ENCODE results near the gene GRID1.
A peak's percentile ranks its signal among the peaks of the same experiment; 100 is the strongest.

GRID1 gene

GRCh38 chr10:86342111-86342863 is 24.3 kb downstream of the GRID1 start:
- in situ Hi-C loops (cut with HindIII; ENCODE audit: low pct_unique_long_range_greater_than_20kb, low sequenced_read_pairs): no loop called here

GRCh38 chr10:86341361-86341811 is 25.2 kb downstream of the GRID1 start:
- DNase-seq (ENCODE audit: low read depth in 1 of 2, low spot score in 1 of 2): no peak
- in situ Hi-C loops (cut with HindIII; ENCODE audit: low pct_unique_long_range_greater_than_20kb, low sequenced_read_pairs): no loop called here
- TF ChIP-seq JUND (IDR thresholded peaks at IDR 0.05; ENCODE audit: low read depth): no peak

More at GRCh38 chr10:86342111-86342863, 24.3 kb downstream of the GRID1 start:
- DNase-seq (ENCODE audit: low read depth in 1 of 2, low spot score in 1 of 2): no peak
- no peak for TF ChIP-seq JUND (IDR thresholded peaks at IDR 0.05; ENCODE audit: low read depth)

- no peak for TF ChIP-seq JUND (IDR thresholded peaks at IDR 0.05; ENCODE audit: low read depth)
- no peak for DNase-seq (ENCODE audit: low read depth in 1 of 2, low spot score in 1 of 2)
- in situ Hi-C loops (cut with HindIII; ENCODE audit: low pct_unique_long_range_greater_than_20kb, low sequenced_read_pairs): no loop called here
Measured at GRCh38 chr10:86340991-86341260, 25.7 kb downstream of the GRID1 start.

GRCh38 chr10:86340176-86340990 is 26.2 kb downstream of the GRID1 start:
- in situ Hi-C loops (cut with HindIII; ENCODE audit: low pct_unique_long_range_greater_than_20kb, low sequenced_read_pairs): no loop called here
- no peak for TF ChIP-seq JUND (IDR thresholded peaks at IDR 0.05; ENCODE audit: low read depth)
- no peak for DNase-seq (ENCODE audit: low read depth in 1 of 2, low spot score in 1 of 2)

- TF ChIP-seq JUND (IDR thresholded peaks at IDR 0.05; ENCODE audit: low read depth): no peak
- no peak for DNase-seq (ENCODE audit: low read depth in 1 of 2, low spot score in 1 of 2)
- in situ Hi-C loops (cut with HindIII; ENCODE audit: low pct_unique_long_range_greater_than_20kb, low sequenced_read_pairs): no loop called here
Measured at GRCh38 chr10:86339226-86339865, 27.2 kb downstream of the GRID1 start.

- no peak for DNase-seq (ENCODE audit: low read depth in 1 of 2, low spot score in 1 of 2)
- in situ Hi-C loops (cut with HindIII; ENCODE audit: low pct_unique_long_range_greater_than_20kb, low sequenced_read_pairs): no loop called here
- TF ChIP-seq JUND (IDR thresholded peaks at IDR 0.05; ENCODE audit: low read depth): no peak
Measured at GRCh38 chr10:86337121-86337601, 29.4 kb downstream of the GRID1 start.

- in situ Hi-C loops (cut with HindIII; ENCODE audit: low pct_unique_long_range_greater_than_20kb, low sequenced_read_pairs): no loop called here
- no peak for DNase-seq (ENCODE audit: low read depth in 1 of 2, low spot score in 1 of 2)
- no peak for TF ChIP-seq JUND (IDR thresholded peaks at IDR 0.05; ENCODE audit: low read depth)
Measured at GRCh38 chr10:86336341-86336740, 30.3 kb downstream of the GRID1 start.

GRCh38 chr10:86335831-86336230 is 30.8 kb downstream of the GRID1 start:
- no peak for DNase-seq (ENCODE audit: low read depth in 1 of 2, low spot score in 1 of 2)
- in situ Hi-C loops (cut with HindIII; ENCODE audit: low pct_unique_long_range_greater_than_20kb, low sequenced_read_pairs): no loop called here
- TF ChIP-seq JUND (IDR thresholded peaks at IDR 0.05; ENCODE audit: low read depth): no peak

- TF ChIP-seq JUND (IDR thresholded peaks at IDR 0.05; ENCODE audit: low read depth): no peak
- DNase-seq (ENCODE audit: low read depth in 1 of 2, low spot score in 1 of 2): no peak
- in situ Hi-C loops (cut with HindIII; ENCODE audit: low pct_unique_long_range_greater_than_20kb, low sequenced_read_pairs): no loop called here
Measured at GRCh38 chr10:86335257-86335656, 31.3 kb downstream of the GRID1 start.

- peak; percentile 89 to 91 for DNase-seq (ENCODE audit: low read depth in 1 of 2, low spot score in 1 of 2)
- in situ Hi-C loops (cut with HindIII; ENCODE audit: low pct_unique_long_range_greater_than_20kb, low sequenced_read_pairs): no loop called here
Measured at GRCh38 chr10:86334488-86335085, 32.0 kb downstream of the GRID1 start.

GRCh38 chr10:86333826-86334487 is 32.6 kb downstream of the GRID1 start:
- in situ Hi-C loops (cut with HindIII; ENCODE audit: low pct_unique_long_range_greater_than_20kb, low sequenced_read_pairs): no loop called here
- TF ChIP-seq JUND (IDR thresholded peaks at IDR 0.05; ENCODE audit: low read depth): no peak
- DNase-seq (ENCODE audit: low read depth in 1 of 2, low spot score in 1 of 2): no peak

More at GRCh38 chr10:86334488-86335085, 32.0 kb downstream of the GRID1 start:
- no peak for TF ChIP-seq JUND (IDR thresholded peaks at IDR 0.05; ENCODE audit: low read depth)

- no peak for TF ChIP-seq JUND (IDR thresholded peaks at IDR 0.05; ENCODE audit: low read depth)
- in situ Hi-C loops (cut with HindIII; ENCODE audit: low pct_unique_long_range_greater_than_20kb, low sequenced_read_pairs): no loop called here
- peak in 1 of 2 experiments; percentile 52 for DNase-seq (ENCODE audit: low read depth in 1 of 2, low spot score in 1 of 2)
Measured at GRCh38 chr10:86331861-86332260, 34.7 kb downstream of the GRID1 start.
